Measurements from ENCODE around the gene TECR. TPM values are rescaled to one million over a fixed set of nuclear protein-coding genes. Genes with fewer than 3 reads are reported as not detected.

The TECR gene
- total and polyA plus RNA-seq, 2 of the 13 experiments (the other 11 are each of a cell fraction or from before 2014, with no cell fraction given) = 54.9 to 121 TPM

- no TSS peak for BruUV-seq (replicated peaks)
- 97% methylated on average over 16 of the region's 16 CpGs for WGBS (ENCODE audit: low lambda C conversion rate)
- H4K20me1 ChIP-seq (ENCODE audit: insufficient read depth, low read length) = no peaks in the 10 kb centered on the region
- H3K27me3 ChIP-seq (ENCODE audit: control insufficient read depth in 1 of 2, insufficient read depth in 2 of 2, low read length in 2 of 2) = no peaks in the 10 kb centered on the region
- no peak for FAIRE-seq
- no peak overlapping the region for H3K27ac ChIP-seq (ENCODE audit: extremely low read length, insufficient read depth, low read length)
- no peaks in the 10 kb centered on the region for H3K9me3 ChIP-seq (ENCODE audit: low read length)
- no peaks in the 10 kb centered on the region for H3K79me2 ChIP-seq (ENCODE audit: insufficient read depth, low read length)
- peaks cover 0 to 4% of the 10 kb centered on the region in 2 experiments; a peak in 2 of 5 replicates for H3K36me3 ChIP-seq (replicated peaks in 1 of 2; ENCODE audit: control insufficient read depth in 1 of 2, insufficient read depth in 2 of 2, low read length in 2 of 2)
- DNase-seq (ENCODE audit: low spot score) = no peak
- H3K9ac ChIP-seq (ENCODE audit: insufficient read depth, low read depth, low read length) = no peak overlapping the region
- intact Hi-C loops (cut with micrococcal nuclease; ENCODE audit: unreplicated experiment) = no loop called here
- in situ Hi-C loops (cut with HindIII; ENCODE audit: extremely low pct_ligation_motif_present, low pct_unique_long_range_greater_than_20kb) = no loop called here
- H3K4me2 ChIP-seq (ENCODE audit: low read depth, low read length) = no peak overlapping the region
- ChIA-PET CTCF (ENCODE audit: low intra/inter-chr PET ratio, low total read pairs) (no interaction called here), POLR2A (no interaction called here)
- no peak for TF ChIP-seq MLX (CRISPR knock-in tag; IDR thresholded peaks at IDR 0.05)
- TF ChIP-seq ZBTB39 (CRISPR knock-in tag; IDR thresholded peaks at IDR 0.05) = no peak
- TF ChIP-seq ZNF121 (CRISPR knock-in tag; IDR thresholded peaks at IDR 0.05) = 0 out of 2 replicates have a peak, but pooled peaks have one; percentile 18
- no peak for TF ChIP-seq ZNF883 (CRISPR knock-in tag; IDR thresholded peaks at IDR 0.05; ENCODE audit: not compliant biosample characterization)
- H2AFZ ChIP-seq (ENCODE audit: low read length) = no peak overlapping the region
- no peaks in the 10 kb centered on the region for H3K4me1 ChIP-seq (ENCODE audit: insufficient read depth, low read length)
- H3K4me3 ChIP-seq (replicated peaks in 1 of 3; ENCODE audit: insufficient read depth in 1 of 3, low read depth in 2 of 3, low read length in 3 of 3) = no peak overlapping the region
- no peak for ATAC-seq
Measured at GRCh38 chr19:14487370-14488125, 41.8 kb upstream of the TECR start.
